ENCODE data around the gene HTD2.

Gene HTD2

DNA sequence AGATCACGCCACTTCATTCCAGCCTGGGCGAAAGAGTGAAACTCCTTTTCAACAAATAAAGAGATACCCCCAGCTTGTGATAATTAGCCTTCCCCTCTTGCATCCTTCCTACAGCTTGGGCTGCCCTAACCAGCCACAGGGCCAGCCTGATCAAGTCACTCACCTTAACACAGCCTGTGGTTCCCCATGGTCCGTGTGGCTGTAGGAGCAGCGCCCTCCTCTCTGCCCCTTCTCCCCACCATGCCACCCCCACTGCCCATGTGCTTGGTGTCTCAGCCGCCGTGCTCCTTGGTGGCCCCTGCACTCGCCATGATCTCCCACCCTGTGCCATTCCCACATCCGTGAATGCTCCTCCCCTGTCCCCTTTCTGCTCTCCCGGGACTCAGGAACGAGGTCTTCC, 13.5 kb upstream of the HTD2 start:
- DNase-seq (ENCODE audit: low read depth in 2 of 2), result no peak

DNA sequence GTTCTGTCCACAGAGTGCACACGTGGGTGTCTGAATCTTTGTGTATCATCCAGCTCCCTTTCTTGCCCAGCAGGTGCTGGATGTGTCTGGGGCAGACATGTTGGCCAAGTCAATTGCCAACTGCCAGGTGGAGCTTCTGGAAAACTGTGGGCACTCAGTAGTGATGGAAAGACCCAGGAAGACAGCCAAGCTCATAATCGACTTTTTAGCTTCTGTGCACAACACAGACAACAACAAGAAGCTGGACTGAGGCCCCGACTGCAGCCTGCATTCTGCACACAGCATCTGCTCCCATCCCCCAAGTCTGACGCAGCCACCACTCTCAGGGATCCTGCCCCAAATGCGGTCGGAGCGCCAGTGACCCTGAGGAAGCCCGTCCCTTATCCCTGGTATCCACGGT, 12.8 kb upstream of the HTD2 start:
- no peak for DNase-seq (ENCODE audit: low read depth in 2 of 2)

DNA sequence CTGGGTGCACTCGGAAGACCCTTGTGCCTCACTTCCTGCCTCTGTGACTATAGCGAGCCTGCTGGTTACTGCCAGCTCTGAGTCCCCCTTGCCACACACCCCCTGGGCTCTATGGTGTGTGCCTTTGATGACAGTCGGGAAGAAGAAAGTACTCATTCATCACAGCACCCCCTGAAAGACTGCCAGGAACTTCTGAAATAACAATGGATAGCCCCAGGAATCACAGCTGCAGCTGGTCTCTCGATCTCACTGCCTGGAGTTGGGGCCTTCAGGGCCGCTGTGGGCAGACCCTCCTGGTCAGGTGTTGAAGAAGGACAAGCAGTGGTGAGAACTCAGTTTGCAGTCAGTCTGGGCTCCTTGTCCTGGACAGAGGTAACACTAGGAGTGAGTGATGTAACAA, 10.1 kb upstream of the HTD2 start:
- no peak for DNase-seq (ENCODE audit: low read depth in 2 of 2)

DNA sequence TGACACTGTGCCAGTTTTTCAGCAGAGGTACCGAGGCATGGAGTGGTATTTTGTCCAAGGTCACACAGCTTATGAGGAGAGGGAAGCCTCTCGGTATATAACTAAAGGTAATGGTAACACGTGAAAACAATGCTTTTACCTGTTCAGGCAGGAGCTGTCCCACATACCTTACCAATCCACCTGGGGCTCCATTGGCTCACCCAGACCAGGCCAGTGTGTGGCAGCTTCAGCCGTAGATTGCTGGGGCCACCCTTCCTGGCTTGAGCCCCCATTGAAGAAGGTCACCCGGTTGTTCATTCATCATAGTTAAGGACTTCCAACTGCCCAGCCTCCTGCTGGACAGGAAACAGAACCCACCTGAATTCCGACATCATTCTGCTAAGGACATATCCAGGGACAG, 9.5 kb upstream of the HTD2 start:
- DNase-seq (ENCODE audit: low read depth in 2 of 2), result no peak

DNA sequence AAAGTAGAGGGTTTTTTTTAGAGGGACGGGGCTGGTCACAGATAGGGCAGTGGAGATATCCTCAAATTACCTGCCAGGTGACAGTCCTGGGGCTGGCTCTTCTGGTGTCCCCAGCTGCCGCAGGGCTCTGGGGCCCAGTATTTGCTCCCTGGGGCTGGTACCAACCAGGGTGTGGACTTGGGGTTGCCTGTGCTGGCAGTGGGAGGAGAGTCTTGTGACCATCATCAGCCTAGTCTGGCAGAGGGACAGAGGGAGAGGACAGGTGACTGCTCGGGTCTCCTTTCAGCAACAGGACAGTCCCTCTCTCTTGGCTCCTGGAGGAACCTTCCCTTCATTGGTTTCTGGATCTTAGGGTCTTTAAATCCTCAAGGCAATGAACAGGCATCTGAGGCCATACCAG, 8.1 kb upstream of the HTD2 start:
- DNase-seq (ENCODE audit: low read depth in 2 of 2), result no peak

DNA sequence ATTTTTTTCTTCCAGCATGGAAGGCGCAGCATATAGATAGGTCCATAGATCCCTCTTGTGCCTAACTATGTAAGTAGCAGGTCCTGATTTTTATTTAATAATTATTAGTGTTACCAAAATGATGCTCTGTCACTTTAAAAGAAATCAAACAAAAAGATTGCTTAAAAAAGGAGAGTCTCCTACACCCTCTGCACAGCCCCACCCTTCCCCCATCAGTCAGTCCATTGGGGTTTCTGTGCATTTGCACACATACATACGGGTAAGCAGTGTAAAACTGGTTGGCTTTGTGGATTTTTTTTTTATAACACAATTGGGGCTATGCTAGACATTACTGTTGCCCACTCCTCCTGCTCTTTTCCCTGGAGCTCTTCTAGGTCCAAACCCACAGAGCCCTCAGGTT, 7.2 kb upstream of the HTD2 start:
- no peak for DNase-seq (ENCODE audit: low read depth in 2 of 2)

DNA sequence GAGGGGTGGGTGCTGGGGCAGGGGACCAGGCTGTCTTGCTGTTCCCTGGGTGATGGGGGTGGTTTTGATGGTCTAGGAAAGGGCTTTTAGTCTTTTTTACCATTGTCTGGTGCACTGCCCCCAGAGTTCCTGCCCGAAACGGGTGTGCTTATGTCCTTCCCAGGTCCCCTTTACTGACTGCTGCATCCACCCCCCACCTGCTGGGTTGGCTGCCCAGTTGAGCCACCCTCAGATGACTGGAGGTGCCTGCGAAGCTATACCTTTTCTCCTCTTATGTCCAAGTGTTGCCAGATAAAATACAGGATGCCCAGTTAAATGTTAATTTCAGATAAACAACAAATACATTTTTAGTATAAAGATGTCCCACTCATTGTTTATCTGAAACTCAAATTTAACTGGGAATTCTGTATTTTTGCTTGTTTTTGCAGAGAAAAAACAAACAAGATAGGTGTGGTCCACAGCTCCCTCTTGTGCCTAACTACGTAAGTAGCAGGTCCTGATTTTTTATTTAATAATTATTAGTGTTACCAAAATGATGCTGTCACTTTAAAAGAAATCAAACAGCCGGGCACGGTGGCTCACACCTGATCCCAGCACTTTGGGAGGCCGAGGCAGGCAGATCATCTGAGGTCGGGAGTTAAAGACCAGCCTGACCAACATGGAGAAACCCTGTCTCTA, 6.3 kb upstream of the HTD2 start:
- no peak for DNase-seq (ENCODE audit: low read depth in 2 of 2)

DNA sequence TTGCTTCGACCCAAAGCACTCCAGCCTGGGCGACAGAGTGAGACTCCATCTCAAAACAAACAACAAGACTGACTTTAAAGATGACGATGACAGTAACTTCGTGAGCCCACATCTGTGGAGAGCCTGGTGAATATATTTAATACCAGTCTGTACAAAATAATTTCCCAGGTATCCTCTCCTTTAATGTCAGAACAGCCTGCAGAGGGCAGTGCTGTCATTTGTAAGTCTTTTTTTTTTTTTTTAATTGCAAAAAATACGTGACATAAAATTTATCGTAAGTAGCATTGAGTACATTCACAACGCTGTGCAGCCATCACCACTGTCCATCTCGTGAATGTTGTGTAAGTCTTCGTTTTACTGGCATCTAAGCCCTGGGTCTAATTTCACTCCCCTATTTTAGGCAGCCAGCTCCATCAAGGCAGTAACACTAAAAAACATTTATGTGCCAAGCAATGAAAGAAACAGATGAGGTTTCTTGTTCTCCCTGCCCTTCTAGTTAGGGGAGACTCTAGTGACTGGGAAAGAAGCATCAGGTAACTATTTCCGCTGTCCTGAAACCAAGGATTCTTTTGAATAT, 1.4 kb downstream of the HTD2 start:
- DNase-seq (ENCODE audit: low read depth in 2 of 2), result no peak

DNA sequence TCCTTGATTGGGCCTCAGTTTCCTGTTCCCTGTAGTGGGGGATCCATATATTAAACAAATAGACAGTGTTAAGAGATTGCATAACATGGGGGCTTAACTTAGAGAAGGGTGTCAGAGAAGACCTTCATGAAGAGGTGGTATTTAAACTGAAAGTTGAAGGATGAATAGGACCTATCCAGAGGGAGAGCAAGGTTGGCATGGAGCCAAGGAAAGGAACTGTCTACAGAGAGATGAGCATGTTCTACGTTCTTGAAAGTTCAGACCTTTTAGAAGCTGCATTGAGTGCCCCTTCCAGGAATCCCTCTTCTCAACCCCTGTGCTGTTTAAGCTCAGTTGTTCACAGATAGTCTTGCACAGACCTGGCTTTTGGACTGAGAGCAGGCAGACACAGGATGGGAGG, 2.4 kb downstream of the HTD2 start:
- no peak for DNase-seq (ENCODE audit: low read depth in 2 of 2)

DNA sequence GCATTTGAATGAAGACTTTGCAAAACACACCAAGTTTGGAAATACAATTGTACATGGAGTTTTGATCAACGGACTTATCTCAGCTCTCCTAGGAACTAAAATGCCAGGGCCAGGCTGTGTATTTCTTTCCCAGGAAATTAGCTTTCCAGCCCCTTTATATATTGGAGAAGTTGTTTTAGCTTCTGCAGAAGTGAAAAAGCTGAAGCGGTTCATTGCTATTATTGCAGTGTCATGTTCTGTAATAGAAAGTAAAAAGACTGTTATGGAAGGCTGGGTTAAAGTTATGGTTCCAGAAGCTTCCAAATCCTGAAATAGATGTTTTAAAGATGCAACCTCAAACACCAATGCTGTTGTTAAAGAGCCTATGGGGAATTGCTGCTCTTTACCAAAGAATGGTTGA, 11.5 kb downstream of the HTD2 start:
- no peak for DNase-seq (ENCODE audit: low read depth in 2 of 2)

DNA sequence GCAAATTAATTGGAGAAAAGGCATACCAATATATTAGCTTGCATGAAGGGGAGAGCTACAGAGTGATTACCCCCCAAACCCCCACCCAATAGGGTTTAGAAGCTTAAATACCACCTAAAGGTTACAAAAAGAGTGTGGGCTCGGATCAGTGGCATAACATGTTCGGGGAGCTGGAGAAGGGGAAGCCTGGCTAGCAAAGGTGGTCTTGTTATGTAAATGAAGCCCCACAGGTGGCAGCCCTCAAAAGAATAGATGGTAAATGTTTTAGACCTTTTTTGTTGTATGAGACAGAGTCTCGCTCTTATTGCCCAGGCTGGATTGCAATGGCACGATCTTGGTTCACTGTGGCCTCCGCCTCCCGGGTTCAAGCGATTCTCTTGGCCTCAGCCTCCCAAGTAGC, 15.5 kb downstream of the HTD2 start:
- DNase-seq (ENCODE audit: low read depth in 2 of 2), result no peak

DNA sequence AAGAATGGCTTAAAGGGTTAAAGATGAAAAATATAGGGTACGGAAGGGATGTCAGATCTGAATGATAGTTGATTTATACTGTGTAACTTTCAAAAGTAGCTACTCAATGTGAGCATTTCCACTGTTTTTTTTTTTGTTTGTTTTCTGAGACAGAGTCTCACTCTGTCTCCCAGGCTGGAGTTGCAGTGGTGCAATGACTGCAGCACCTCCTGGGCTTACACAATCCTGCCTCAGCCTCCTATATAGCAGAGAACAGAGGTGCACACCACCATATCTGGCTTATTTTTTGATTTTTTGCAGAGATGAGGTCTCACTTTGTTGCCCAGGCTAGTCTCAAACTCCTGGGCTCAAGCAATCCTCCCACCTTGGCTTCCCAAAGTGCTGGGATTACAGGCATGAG, 16.5 kb downstream of the HTD2 start:
- no peak for DNase-seq (ENCODE audit: low read depth in 2 of 2)

DNA sequence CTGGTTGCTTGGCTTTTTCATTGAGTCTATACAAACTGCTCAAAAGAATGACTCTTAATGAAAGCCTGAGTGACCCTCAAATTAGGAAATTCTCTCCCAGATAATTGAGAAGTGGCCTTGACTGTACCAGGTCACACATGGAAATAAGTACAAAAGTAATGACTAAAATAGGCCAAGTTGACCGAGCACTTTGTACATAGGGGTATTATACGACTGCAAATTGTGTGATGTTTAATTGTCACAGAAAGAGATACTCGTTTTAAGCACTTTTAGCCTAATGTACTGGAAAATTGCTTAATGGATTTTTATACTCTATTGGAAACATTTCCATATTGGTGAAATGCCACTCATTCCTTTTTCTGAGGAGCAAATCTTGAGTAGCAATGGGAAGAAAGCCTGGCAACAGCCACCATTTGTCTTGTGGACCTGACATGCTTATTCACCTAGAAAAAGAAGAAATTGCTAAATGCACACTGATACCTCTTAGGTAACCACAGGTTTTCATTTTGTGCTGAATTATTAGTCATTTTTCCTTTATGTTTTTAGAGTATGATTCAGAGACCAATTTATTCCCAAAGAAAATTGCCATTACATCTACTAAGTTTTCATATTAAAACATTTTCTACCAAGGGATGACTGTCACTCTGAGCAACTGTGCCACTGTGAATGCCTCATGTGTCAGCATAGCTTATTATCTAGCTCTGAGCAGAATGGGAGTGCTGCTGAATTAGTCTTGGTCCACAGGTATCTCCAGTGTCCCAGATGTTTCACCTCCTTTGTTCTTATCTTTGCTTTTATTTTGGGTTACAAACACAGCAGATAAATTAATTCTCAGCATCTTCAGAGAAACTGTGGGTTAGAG, 17.4 kb downstream of the HTD2 start:
- no peak for DNase-seq (ENCODE audit: low read depth in 2 of 2)

DNA sequence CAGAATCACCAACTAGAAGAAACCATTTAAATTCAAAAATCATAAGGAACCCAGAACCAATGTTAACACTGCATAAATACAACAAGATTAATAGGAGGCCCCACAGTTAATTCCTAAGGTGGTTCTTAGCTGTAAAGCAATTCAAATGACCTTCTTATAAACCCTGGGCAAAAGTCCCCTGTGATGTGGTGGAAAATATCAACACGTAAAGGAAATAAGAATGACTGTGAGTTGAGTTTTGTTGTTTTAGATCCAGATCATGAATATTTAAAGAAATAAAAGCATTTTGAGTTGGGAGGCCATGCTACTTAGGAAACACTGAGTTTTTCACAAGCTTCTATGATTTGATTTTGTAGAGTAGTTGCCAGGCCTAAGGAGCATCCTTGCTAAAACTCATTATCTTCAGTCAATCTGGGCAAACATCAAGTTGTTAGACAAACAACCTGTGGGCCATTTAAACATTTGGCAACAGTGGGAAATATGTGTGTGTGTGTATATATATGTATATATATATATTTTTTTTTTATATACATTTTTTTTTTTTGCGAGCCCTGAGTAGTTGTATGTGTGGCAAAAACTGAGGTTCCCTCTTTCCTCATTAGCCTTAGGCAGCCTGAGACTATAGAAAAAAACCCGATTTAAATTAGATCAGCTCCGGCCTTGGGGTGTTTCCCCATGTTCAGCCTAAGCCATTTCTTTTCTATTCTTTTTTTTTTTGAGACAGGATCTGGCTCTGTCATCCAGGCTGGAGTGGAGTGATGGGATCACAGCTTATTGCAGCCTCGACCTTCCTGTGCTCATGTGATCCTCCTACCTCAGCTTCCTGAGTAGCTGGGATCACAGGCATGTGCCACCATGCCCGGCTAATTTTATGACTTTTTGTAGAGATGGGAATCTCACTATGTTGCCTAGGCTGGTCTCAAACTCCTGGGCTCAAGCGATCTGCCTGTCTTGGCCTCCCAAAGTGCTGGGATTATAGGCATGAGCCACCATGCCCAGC, 18.4 kb downstream of the HTD2 start:
- no peak for DNase-seq (ENCODE audit: low read depth in 2 of 2)

DNA sequence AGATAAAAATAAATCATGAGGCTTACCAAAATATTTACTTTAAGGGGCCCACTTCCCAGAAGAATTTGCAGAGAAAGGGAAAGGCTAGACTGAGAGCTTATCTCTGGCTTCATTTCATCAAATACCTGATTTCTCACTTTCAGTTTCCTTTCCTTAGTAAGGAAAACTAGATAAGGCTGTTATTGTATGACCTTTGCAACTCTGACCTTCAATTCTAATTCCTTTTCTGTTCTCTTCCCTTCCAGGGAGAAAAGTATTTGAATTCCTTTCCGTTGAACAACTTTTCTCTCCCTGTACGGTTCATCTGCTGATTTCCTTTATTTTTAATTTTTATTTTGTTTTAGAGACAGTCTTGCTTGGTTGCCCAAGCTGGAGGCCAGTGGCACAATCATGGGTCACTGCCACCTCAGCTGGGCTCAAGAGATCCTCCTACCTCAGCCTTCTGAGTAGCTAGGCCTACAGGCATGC, 19.2 kb downstream of the HTD2 start:
- DNase-seq (ENCODE audit: low read depth in 2 of 2), result no peak

DNA sequence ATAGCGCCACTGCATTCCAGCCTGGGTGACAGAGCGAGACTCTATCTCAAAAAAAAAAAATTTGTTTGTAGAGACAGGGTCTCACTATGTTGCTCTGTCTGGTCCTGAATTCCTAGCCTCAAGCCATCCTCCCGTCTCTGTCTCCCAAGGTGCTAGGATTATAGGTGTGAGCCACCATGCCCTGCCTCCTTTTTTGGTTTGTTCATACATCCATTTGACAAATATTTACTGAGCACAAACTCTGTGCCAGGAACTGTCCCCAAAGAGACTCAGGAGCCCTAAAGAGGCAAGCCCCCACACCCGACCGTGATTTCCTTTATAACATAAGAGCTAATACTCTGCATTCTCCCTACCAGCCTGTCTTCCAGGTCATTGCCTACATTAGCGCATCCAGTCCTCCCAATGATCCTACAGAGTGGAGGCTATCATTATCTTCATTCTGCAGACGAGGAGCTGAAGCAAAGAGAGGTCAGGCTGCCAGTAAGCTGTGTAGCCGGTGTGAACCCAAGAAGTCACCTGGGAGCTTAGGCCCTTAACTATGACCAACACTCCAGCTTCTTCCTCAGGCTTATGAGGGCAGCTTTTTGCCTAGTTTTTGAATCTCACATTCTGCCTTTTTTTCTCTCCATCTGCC, 20.1 kb downstream of the HTD2 start:
- no peak for DNase-seq (ENCODE audit: low read depth in 2 of 2)

DNA sequence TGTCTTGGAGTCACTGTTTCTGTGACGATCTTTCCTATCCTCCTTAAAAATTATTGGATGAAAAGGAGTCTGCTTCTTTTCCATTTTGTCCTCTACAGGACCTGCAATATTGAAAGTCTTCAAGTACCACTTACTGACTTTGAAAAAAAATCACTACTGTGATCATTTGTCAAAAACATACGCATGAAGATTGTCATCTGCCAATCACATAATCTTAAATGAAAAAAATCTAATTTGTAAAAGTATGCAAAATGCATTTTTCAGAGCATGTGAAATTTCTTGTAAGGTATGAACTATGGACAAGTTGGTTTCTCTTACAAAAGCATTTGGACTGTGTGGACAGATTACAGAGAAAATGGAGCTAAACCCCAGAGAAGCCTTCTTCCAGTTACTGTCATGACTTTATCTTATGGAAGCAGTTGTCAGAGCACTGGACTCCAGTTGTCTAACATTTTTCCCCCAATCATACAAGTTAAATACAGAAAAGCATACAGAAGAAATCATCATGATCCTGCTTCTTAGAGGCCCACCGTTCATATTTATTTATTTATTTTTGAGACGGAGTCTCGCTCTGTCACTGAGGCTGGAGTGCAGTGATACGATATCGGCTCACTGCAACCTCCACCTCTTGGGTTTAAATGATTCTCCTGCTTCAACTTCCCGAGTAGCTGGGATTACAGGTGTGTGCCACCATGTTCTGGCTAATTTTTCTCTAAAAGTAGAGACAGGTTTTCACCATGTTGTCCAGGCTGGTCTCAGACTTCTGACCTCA, 23.0 kb downstream of the HTD2 start:
- no peak for DNase-seq (ENCODE audit: low read depth in 2 of 2)

DNA sequence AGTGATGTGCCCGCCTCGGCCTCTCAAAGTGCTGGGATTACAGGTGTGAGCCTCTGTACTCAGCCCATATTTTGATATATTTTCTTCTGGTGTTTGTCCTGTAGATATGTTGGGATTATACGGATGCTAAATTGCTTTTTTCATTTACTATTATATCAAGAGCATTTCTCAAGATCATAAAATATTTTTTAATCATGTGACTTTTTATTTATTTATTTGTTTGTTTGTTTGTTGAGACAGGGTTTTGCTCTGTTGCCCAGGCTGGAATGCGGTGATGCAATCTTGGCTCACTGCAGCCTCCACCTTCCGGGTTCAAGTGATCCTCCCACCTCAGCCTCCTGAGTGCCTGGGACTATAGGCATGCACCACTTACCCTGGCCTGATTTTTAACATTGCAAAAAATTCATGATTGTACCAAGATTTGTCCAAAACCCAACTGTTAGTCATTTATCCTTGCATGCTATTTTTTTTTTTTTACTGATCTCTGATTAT, 23.6 kb downstream of the HTD2 start:
- DNase-seq (ENCODE audit: low read depth in 2 of 2), result no peak

DNA sequence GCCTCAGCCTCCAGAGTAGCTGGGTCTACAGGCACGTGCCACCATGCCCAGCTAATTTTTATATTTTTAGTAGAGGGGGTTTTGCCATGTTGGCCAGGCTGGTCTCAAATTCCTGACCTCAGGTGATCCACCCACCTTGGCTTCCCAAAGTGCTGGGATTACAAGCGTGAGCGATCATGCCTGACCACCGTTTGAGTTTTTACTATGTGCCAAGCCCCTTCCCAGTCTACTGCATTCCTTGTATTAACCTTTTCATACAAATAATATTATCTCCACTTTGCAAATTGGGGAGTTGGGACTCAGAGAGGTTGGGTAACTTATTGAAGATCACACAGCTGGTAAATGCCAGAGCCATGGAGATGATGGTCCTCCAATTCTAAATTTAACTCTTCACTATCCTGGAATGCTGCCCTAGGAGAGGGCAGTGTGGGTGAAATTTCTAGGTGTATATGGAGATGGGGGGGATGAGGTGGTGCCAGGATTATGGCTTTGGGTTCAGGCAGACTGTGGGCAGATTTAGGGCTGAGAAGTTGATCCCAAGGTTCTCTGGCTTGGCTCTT, 25.4 kb downstream of the HTD2 start:
- DNase-seq (ENCODE audit: low read depth in 2 of 2), result no peak

DNA sequence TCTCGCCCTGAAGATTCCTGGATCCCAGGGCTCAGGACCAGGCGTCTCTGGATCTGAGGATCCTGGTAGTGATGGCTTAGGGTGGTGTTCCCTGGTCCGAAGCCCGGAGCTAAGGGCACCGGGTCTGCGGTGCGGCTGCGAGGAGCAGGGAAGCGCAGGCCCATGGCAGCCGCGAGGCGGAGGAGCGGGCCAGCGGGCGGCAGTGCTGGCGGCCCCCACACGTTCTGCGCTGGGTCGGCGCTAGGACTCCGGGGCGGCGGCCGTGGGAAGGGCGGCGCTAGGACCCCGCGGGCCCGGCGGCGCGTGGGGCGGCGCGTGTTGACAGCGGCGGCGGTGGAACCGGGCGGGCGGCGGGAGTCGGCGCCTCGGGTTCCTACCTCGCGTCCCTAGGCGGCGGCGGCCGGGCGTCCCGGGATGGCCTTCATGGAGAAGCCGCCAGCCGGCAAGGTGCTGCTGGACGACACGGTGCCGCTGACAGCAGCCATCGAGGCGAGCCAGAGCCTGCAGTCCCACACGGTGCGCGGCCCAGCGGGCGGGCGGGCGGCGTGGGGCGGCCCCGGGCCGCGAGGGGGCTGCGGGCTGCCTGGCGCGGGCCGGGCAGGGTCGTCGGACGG, 26.4 kb downstream of the HTD2 start, which contains the start of gene PXK:
Gene PXK (plus strand): TSS at position 318 of the 614 bp plus-strand sequence. CDS start 97 bp downstream, at position 415.
- DNase-seq (ENCODE audit: low read depth in 2 of 2), result peak; percentile 51 to 55

Data from stimulated activated CD8-positive, alpha-beta memory T cell treated with anti-CD3 and anti-CD28 coated beads, Interleukin-7, amount 100 ng/mL, for 1 hour (primary cell).